SU-DHL-6 (cell line): ENCODE results near the gene ZNF804A.

Experiments used
- EZH2phosphoT487 ChIP-seq: fragments of 200-600 bp; sonication (generic), shearing (Covaris generic); conservative IDR thresholded peaks from 2 replicates; pipeline ENCODE4 v1.6.1; 2018; ENCODE audit warnings: mild to moderate bottlenecking, antibody characterized with exemption, low read length, moderate library complexity, mixed read lengths
- TF ChIP-seq, protein P1 (sequence below): fragments of 200-600 bp; sonication (generic); IDR thresholded peaks from one replicate; pipeline ENCODE4 v1.5.1; 2017; ENCODE audit warnings: antibody characterized with exemption, mild to moderate bottlenecking, low read length, moderate library complexity; ENCODE audit not compliant: insufficient read depth, poor library complexity, severe bottlenecking

DNA sequence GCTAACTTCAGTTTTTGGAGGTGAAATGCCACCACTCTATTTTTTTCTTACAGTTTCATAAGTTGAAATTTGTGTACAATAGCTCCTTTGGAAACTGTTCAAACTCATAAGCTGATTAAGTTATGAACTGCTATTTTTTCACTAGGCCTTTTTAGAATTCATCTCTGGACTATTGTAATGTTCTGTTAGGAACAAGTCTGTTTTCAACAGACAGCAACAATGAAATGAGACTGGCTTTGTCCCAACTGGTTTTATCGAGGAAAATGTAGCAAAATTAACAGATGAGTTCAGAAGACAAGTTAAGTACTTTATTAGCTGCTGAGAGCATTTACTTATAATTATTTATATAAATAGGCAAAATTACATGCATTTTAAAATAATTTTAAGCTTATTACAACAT lies 310.6 kb downstream of the ZNF804A start:
- TF ChIP-seq, protein P1, sequence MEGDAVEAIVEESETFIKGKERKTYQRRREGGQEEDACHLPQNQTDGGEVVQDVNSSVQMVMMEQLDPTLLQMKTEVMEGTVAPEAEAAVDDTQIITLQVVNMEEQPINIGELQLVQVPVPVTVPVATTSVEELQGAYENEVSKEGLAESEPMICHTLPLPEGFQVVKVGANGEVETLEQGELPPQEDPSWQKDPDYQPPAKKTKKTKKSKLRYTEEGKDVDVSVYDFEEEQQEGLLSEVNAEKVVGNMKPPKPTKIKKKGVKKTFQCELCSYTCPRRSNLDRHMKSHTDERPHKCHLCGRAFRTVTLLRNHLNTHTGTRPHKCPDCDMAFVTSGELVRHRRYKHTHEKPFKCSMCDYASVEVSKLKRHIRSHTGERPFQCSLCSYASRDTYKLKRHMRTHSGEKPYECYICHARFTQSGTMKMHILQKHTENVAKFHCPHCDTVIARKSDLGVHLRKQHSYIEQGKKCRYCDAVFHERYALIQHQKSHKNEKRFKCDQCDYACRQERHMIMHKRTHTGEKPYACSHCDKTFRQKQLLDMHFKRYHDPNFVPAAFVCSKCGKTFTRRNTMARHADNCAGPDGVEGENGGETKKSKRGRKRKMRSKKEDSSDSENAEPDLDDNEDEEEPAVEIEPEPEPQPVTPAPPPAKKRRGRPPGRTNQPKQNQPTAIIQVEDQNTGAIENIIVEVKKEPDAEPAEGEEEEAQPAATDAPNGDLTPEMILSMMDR: no peak
- no peak for TF ChIP-seq EZH2phosphoT487
